Testis (tissue), 2 donors: ENCODE results near the gene MEIOB.

Experiments
- CTCF ChIP-seq, 3 experiments: fragments of 450-650 bp in 2 of 3; fragments of 200-600 bp in 1 of 3; sonication (generic) in 1 of 3; IDR thresholded peaks; one replicate each; pipeline ENCODE4 v1.5.1; 2016 to 2019; ENCODE audit warnings: antibody characterized with exemption in 3 of 3, mild to moderate bottlenecking in 2 of 3, moderate library complexity in 1 of 3
- POLR2A ChIP-seq: fragments of 450-650 bp; IDR thresholded peaks from one replicate; pipeline ENCODE4 v1.6.1; 2017; ENCODE audit warnings: antibody characterized with exemption, mild to moderate bottlenecking, moderate library complexity

GRCh38 chr16:1871974-1872635 is at the start of gene MEIOB:
- TF ChIP-seq CTCF (IDR thresholded peaks at IDR 0.05) (no peak), POLR2A (no peak)
